ENCODE results near the gene KCNT2.
"Not testable (repeated sequence)": the region's sequence is repeated elsewhere in the genome, so short reads cannot be mapped to it uniquely, and the experiment has no call there.

The KCNT2 gene

DNA sequence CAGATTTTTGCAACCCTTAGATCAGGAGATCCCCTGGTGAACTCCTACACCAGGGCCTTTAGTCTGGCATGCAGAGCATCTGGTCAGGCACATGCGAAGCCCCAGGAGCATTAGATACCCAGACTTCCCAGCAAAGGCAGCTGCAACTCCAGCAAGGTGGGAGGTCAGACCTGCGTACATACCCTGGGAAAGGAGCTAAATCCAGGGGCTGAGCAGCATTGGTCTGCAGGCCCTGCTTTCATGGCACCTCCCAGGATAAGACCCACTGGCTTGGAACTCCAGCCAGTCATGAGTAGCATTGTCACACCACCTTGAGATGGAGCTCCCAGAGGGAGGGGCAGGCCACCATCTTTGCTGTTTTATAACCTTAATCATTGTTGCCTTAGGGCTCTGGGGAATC is 92.3 kb downstream of the KCNT2 start:
- H3K27ac Mint-ChIP-seq = no peak overlapping the region
- no peak overlapping the region for H3K4me3 Mint-ChIP-seq
- DNase-seq = no peak
- no peaks in the 10 kb centered on the region for H3K27me3 Mint-ChIP-seq
- H3K4me1 Mint-ChIP-seq (ENCODE audit: low read depth) = no peaks in the 10 kb centered on the region
- H3K36me3 Mint-ChIP-seq (ENCODE audit: low read depth) = no peaks in the 10 kb centered on the region
- peaks cover 6% of the 10 kb centered on the region for H3K9me3 Mint-ChIP-seq

DNA sequence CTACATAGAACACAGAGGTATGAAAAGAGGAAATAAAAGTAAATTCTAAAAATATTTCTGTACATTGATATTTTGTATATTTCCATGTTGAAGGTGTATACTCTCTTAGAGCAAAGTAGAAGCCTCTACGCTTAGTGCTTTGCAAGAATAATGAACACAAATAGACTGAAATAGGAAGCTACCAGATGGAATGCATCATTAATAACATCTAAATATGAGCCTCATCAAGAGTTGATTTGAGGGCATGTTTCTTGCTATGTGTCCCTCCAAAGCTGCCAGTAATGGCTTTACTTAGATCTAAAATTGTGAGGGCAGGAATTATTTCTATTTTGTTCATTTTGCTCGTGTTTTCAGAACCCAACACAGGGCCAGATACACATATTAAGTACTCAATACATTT is 94.4 kb downstream of the KCNT2 start:
- H3K9me3 Mint-ChIP-seq = peaks cover 3% of the 10 kb centered on the region
- no peaks in the 10 kb centered on the region for H3K27me3 Mint-ChIP-seq
- H3K4me1 Mint-ChIP-seq (ENCODE audit: low read depth) = no peaks in the 10 kb centered on the region
- no peak overlapping the region for H3K27ac Mint-ChIP-seq
- H3K36me3 Mint-ChIP-seq (ENCODE audit: low read depth) = no peaks in the 10 kb centered on the region
- H3K4me3 Mint-ChIP-seq = no peak overlapping the region
- DNase-seq = no peak

DNA sequence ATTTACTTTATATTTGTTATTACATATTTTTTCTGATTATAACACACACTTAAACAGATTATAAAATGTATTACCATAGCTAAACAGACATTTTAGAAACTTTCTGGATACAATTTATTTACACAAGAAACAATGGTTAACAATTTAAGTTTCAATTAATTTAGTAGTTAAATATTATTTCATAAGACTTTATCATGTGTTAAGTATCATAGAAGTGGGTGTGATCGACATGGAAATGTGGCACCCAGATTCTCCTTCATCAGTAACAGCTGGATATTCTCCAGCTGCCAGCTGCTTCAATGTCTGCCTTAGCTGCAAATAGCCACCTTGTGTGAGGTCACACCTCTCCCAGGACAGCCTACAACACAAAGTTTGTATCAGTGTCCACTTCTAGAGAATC is 97.8 kb downstream of the KCNT2 start:
- H3K9me3 Mint-ChIP-seq = peaks cover 1% of the 10 kb centered on the region
- no peak overlapping the region for H3K4me3 Mint-ChIP-seq
- H3K27me3 Mint-ChIP-seq = no peaks in the 10 kb centered on the region
- DNase-seq = no peak
- H3K36me3 Mint-ChIP-seq (ENCODE audit: low read depth) = no peaks in the 10 kb centered on the region
- H3K4me1 Mint-ChIP-seq (ENCODE audit: low read depth) = no peaks in the 10 kb centered on the region
- no peak overlapping the region for H3K27ac Mint-ChIP-seq

DNA sequence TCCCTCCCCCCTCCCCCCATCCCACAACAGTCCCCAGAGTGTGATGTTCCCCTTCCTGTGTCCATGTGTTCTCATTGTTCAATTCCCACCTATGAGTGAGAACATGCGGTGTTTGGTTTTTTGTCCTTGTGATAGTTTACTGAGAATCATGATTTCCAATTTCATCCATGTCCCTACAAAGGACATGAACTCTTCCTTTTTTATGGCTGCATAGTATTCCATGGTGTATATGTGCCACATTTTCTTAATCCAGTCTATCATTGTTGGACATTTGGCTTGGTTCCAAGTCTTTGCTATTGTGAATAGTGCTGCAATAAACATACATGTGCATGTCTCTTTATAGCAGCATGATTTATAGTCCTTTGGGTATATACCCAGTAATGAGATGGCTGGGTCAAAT is 104.0 kb downstream of the KCNT2 start:
- H3K36me3 Mint-ChIP-seq (ENCODE audit: low read depth); H3K4me3 Mint-ChIP-seq; DNase-seq; H3K9me3 Mint-ChIP-seq; H3K27me3 Mint-ChIP-seq; H3K4me1 Mint-ChIP-seq (ENCODE audit: low read depth); H3K27ac Mint-ChIP-seq: not testable (repeated sequence)

DNA sequence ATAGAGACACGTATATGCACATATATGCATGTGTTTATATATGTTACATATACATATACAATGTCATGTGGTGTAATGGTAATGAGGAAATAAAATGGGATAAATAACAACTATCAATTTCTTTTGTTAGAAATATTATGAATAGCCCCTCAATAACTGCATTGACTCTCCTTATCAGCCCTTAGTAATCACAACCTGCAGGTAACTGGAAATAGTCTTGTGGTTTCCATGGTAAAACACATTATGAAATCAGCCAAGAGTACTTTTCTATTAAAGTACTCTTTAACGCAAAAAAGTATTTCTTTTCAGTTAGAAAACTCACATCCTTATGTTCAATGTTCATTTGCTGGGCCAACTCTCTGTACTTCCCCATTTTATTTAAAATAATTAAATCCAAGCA is 105.8 kb downstream of the KCNT2 start:
- DNase-seq = no peak
- no peaks in the 10 kb centered on the region for H3K9me3 Mint-ChIP-seq
- no peaks in the 10 kb centered on the region for H3K4me1 Mint-ChIP-seq (ENCODE audit: low read depth)
- H3K27ac Mint-ChIP-seq = no peak overlapping the region
- H3K4me3 Mint-ChIP-seq = no peak overlapping the region
- no peaks in the 10 kb centered on the region for H3K36me3 Mint-ChIP-seq (ENCODE audit: low read depth)
- no peaks in the 10 kb centered on the region for H3K27me3 Mint-ChIP-seq

DNA sequence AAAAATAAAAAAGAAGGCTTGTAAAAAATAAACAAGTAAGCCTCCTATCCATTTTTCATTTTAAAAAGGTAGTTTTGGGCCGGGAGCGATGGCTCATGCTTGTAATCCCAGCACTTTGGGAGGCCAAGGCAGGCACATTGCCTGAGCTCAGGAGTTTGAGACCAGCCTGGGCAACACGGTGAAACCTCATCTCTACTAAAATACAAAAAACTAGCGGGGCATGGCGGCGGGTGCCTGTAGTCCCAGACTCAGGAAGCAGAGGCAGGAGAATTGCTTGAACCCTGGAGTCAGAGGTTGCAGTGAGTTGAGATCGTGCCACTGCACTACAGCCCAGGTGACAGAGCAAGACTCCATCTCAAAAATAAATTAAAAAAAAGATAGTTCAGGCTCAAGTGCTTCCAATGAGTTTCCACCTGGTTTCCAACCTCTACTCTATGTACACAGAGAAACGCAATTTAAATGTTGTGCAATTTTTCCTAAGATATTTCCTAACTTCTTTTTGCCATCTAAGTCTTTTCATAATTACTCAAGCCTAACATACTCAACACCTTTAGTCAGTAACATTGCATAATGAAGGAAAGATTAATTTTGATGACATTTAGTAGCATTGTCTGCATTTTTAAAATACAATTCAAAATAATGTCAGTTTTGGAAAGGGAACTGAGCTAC is 106.3 kb downstream of the KCNT2 start:
- Mint-ChIP-seq H3K27me3 (no peaks in the 10 kb centered on the region), H3K4me1 (ENCODE audit: low read depth) (no peaks in the 10 kb centered on the region), H3K4me3 (no peak overlapping the region), H3K9me3 (no peaks in the 10 kb centered on the region), H3K27ac (no peak overlapping the region), H3K36me3 (ENCODE audit: low read depth) (no peaks in the 10 kb centered on the region)
- no peak for DNase-seq

DNA sequence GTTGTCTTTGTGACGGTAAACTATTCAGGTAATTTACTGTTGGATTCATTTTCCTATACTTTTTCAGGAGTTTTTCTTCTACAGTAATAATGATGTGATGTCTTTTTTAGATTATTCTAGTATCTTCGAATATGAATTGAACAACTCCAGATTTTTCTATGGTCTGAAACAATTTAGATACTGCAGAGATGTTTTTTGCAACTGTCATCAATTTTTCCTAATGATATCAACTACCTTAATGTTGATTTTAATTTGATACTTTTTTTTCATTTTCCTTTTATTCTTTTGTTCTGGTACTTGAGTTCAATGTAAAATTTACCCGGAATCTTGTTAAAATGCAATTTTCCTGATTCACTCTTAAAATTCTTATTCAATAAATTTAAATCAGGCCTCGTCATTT is 110.4 kb downstream of the KCNT2 start:
- Mint-ChIP-seq H3K27ac (no peak overlapping the region), H3K4me1 (ENCODE audit: low read depth) (no peaks in the 10 kb centered on the region), H3K9me3 (no peaks in the 10 kb centered on the region), H3K4me3 (no peak overlapping the region), H3K36me3 (ENCODE audit: low read depth) (no peaks in the 10 kb centered on the region), H3K27me3 (no peaks in the 10 kb centered on the region)
- DNase-seq = no peak

DNA sequence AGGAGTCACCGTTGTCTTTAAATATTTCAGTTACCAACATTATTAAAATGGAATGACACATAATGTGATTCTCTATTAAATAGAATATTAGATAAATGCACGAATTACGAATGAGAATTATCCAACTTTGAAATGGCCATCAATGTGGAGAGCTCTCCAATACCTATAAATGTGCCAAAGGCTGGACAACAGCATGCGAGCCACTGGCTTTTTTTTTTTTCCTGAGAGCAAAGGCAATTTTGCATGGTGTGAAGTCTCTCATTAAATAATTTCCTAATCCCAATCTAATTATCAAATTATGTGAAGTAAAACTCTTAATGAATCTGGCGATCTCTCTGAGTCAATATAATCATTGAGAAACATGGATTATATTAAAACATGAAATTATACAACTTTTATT is 113.5 kb downstream of the KCNT2 start:
- DNase-seq = no peak
- Mint-ChIP-seq H3K27ac (no peak overlapping the region), H3K36me3 (ENCODE audit: low read depth) (no peaks in the 10 kb centered on the region), H3K4me3 (no peak overlapping the region), H3K27me3 (no peaks in the 10 kb centered on the region), H3K9me3 (no peaks in the 10 kb centered on the region), H3K4me1 (ENCODE audit: low read depth) (no peaks in the 10 kb centered on the region)

DNA sequence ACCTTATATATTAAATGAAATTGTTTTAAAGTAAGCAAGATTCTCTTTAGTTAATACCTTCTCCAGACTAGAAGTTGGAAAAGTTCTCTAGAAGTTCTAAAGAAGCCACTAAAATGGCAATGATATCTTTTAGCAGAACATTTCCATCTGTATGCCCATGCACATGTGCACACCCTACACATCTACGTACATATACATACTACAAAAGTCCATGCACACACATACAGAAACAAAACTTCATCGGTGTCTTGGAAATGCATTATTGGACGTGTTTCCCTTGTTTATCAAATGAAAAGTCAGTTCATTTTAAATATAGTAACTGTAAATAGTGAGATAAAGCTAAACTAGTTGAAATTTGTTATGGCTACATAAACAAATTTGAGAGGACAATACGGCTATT is 114.4 kb downstream of the KCNT2 start:
- Mint-ChIP-seq H3K36me3 (ENCODE audit: low read depth) (no peaks in the 10 kb centered on the region), H3K4me3 (no peak overlapping the region), H3K27me3 (no peaks in the 10 kb centered on the region)

DNA sequence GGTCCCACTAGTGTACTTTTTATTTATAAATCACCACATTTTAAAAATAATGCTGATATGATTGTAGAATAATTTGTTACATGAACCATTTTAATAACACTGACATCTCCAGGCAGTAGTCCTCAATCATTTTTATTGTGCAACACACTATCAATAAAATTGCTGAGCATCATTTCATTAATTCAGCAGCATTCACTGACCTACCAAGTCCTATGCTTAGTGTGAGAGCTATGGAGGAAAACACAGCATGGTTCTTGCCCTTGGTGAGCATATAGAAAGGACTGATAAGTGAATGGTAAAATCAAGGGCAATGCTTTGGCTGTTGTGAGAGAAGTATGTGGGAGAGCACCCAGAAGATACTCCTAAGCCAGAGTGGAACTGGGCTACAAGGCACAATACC is 119.7 kb downstream of the KCNT2 start:
- DNase-seq = no peak
- Mint-ChIP-seq H3K27ac (no peak overlapping the region), H3K4me1 (ENCODE audit: low read depth) (no peaks in the 10 kb centered on the region), H3K4me3 (no peak overlapping the region), H3K27me3 (no peaks in the 10 kb centered on the region), H3K36me3 (ENCODE audit: low read depth) (no peaks in the 10 kb centered on the region), H3K9me3 (no peaks in the 10 kb centered on the region)

More for the DNA sequence above, 114.4 kb downstream of the KCNT2 start:
- no peaks in the 10 kb centered on the region for H3K9me3 Mint-ChIP-seq
- DNase-seq = no peak
- no peak overlapping the region for H3K27ac Mint-ChIP-seq
- H3K4me1 Mint-ChIP-seq (ENCODE audit: low read depth) = no peaks in the 10 kb centered on the region

DNA sequence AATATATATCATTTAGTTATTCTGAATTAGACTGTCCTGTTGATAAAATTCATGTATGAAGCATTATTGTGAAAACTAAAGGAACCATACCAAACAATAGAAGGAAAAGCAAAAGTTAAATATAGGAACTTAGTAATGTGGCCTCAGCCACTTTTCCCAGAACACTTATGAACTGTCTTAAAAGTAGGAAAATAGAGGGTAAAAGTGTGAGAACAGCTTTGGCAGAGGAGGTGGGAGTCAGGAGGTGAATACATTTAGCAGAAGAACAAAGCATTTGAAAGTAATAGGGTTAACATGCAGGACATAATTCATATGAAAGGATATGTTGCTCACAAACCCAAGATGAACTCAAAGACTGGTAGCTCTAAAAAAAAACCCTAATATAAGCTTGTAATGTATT is 121.9 kb downstream of the KCNT2 start:
- no peak for DNase-seq
- no peak overlapping the region for H3K4me3 Mint-ChIP-seq
- no peaks in the 10 kb centered on the region for H3K27me3 Mint-ChIP-seq
- no peaks in the 10 kb centered on the region for H3K4me1 Mint-ChIP-seq (ENCODE audit: low read depth)
- H3K27ac Mint-ChIP-seq = no peak overlapping the region
- H3K9me3 Mint-ChIP-seq = no peaks in the 10 kb centered on the region
- H3K36me3 Mint-ChIP-seq (ENCODE audit: low read depth) = no peaks in the 10 kb centered on the region

DNA sequence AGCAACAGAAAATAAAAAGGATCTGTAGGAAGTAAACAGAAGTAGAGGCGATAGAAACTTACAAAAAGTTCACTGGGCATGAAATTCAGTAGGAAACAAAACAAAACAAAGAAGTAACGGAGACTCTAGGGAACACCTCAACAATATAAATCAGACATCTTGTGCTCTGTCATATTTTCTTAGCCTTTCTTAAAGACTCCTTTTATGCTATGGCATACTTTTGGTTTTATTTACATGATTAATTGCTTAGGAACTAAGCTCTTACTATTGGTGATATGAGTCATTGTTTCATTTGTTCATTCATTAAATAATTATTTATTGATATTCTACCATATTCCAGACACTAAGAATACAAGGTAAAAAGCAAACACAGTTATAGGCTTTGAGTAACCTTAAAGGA is 126.6 kb downstream of the KCNT2 start:
- Mint-ChIP-seq H3K4me1 (ENCODE audit: low read depth) (no peaks in the 10 kb centered on the region), H3K27ac (no peak overlapping the region)

DNA sequence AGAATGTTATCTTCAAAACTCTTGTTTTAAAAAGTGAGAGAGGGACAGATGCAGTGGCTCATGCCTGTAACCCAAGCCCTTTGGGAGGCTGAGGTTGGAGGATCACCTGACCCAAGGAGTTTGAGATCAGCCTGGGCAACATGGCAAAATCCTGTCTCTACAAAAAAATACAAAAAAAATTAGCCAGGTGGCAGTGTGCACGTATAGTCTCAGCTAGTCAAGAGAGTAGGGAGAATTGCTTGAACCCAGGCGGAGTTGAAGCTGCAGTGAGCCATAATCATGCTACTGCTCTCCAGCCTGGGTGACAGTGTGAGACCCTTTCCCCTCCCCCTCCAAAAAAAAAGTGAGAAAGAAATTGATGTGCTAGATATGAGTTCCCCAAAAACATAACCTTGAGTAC is 131.0 kb downstream of the KCNT2 start:
- H3K27me3 Mint-ChIP-seq = no peaks in the 10 kb centered on the region
- H3K27ac Mint-ChIP-seq = no peak overlapping the region
- H3K4me3 Mint-ChIP-seq = no peak overlapping the region
- no peaks in the 10 kb centered on the region for H3K9me3 Mint-ChIP-seq
- H3K4me1 Mint-ChIP-seq (ENCODE audit: low read depth) = no peaks in the 10 kb centered on the region
- no peak for DNase-seq
- H3K36me3 Mint-ChIP-seq (ENCODE audit: low read depth) = no peaks in the 10 kb centered on the region

More for the DNA sequence above, 126.6 kb downstream of the KCNT2 start:
- no peak for DNase-seq
- Mint-ChIP-seq H3K9me3 (no peaks in the 10 kb centered on the region), H3K27me3 (no peaks in the 10 kb centered on the region), H3K4me3 (no peak overlapping the region), H3K36me3 (ENCODE audit: low read depth) (no peaks in the 10 kb centered on the region)

DNA sequence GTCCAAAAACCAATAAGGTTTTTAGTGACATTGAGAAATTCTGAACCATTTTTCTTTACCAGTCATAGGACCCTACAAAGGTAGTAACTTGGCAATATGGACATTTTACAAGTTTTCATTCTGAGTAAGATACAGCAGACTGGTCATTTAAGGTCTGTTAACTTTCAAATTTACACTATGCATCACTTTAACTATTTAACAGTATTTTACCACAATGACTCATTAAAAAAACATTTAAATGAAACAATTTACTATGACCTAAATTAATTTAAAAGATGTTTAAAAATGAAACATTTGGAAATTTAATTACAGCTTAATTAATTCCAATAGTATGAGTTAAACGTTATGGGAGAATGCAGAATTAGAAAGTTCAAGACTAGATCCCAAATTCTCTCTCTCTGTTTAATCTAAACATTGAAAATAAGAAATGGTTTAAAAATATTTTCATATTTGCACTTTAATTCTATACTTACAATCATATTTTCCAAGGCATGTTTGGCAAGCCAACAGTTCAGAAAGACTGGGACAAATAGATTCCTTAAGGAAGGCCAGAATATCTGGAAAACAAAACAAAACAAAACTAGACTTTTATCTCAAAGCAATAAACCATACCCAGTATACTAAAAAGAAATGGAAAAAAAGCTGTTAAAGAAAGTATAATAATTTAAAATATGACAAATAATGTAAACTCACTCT is 140.9 kb downstream of the KCNT2 start:
- H3K27ac Mint-ChIP-seq = no peak overlapping the region
- no peak for DNase-seq
- H3K9me3 Mint-ChIP-seq = no peaks in the 10 kb centered on the region
- no peak overlapping the region for H3K4me3 Mint-ChIP-seq
- H3K4me1 Mint-ChIP-seq (ENCODE audit: low read depth) = no peaks in the 10 kb centered on the region
- no peaks in the 10 kb centered on the region for H3K27me3 Mint-ChIP-seq
- no peaks in the 10 kb centered on the region for H3K36me3 Mint-ChIP-seq (ENCODE audit: low read depth)

DNA sequence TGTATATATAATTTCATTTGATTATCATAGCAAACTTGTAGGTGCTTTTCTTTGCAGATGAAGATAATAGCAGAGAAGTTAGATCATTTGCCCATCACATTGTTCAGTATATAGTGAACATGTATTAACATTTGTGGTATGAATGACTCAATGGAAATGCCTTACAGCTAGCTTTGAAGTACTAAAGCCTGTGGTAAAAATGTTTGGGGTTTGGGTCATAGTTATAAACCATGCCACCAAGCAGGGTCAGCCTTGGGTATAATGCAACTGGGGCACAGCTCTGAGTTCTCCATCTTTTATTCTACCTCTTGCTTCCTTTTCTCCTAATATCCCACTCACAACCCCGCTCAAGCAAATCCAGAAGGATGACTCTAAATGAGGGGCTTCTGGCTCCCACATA is 141.6 kb downstream of the KCNT2 start:
- Mint-ChIP-seq H3K9me3 (no peaks in the 10 kb centered on the region), H3K36me3 (ENCODE audit: low read depth) (no peaks in the 10 kb centered on the region), H3K4me1 (ENCODE audit: low read depth) (no peaks in the 10 kb centered on the region), H3K27me3 (no peaks in the 10 kb centered on the region), H3K27ac (no peak overlapping the region), H3K4me3 (no peak overlapping the region)
- DNase-seq = no peak

DNA sequence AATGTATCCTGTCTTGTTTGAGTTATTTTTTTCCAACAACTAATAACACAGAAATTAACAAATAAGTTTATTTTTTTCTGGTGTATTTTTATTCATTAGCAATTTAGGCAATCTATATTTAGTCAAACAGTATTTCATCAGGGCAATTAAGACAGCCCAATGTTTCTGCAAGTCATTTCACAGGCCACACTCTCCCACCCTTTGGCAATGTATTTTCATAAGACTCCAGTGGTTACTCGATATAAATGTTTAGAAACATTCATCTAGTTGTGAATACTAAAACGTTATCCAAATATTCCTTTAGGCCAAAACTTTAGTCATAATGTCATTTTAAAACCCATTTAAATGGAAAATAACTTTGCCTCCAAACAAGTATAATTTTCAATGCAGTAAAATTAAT is 142.1 kb downstream of the KCNT2 start:
- DNase-seq = no peak
- H3K36me3 Mint-ChIP-seq (ENCODE audit: low read depth) = no peaks in the 10 kb centered on the region
- no peaks in the 10 kb centered on the region for H3K27me3 Mint-ChIP-seq
- H3K4me3 Mint-ChIP-seq = no peak overlapping the region
- no peaks in the 10 kb centered on the region for H3K9me3 Mint-ChIP-seq
- no peak overlapping the region for H3K27ac Mint-ChIP-seq
- no peaks in the 10 kb centered on the region for H3K4me1 Mint-ChIP-seq (ENCODE audit: low read depth)
